Esophagus squamous epithelium (tissue), 4 donors: ENCODE measurements around the gene CTAG1B.

Experiments used
- CTCF ChIP-seq, 6 experiments: fragments of 450-650 bp in 4 of 6; fragments of 200-600 bp in 2 of 6; sonication (generic) in 2 of 6; IDR thresholded peaks; one replicate each; pipeline ENCODE4 v1.5.1; 2016 to 2019; ENCODE audit warnings: antibody characterized with exemption in 6 of 6, mild to moderate bottlenecking in 4 of 6, moderate library complexity in 4 of 6
- POLR2A ChIP-seq, 4 donors: fragments of 450-650 bp; IDR thresholded peaks; one replicate each; pipeline ENCODE4 v1.6.1; 2017; ENCODE audit warnings: antibody characterized with exemption in 4 of 4, mild to moderate bottlenecking in 4 of 4, moderate library complexity in 3 of 4

GRCh38 chrX:154605566-154605965, 13.5 kb downstream of the CTAG1B start:
- no peak for TF ChIP-seq POLR2A (IDR thresholded peaks at IDR 0.05)
- no peak for TF ChIP-seq CTCF (IDR thresholded peaks at IDR 0.05)
